Sigmoid colon (tissue), 4 donors: ENCODE measurements around the gene TECPR2.

ENCODE experiments used
- CTCF ChIP-seq, 4 experiments: fragments of 450-650 bp in 3 of 4; fragments of 200-600 bp in 1 of 4; IDR thresholded peaks; one replicate each; pipeline ENCODE4 v1.5.1; 2016 to 2019; ENCODE audit warnings: antibody characterized with exemption in 4 of 4, mild to moderate bottlenecking in 3 of 4, moderate library complexity in 2 of 4
- EP300 ChIP-seq, 4 donors: sonication (generic); formaldehyde crosslinking; IDR thresholded peaks; one replicate each; pipeline ENCODE4 v1.6.1; 2017; ENCODE audit warnings: antibody characterized with exemption in 4 of 4
- POLR2A ChIP-seq, 2 donors: fragments of 450-650 bp; IDR thresholded peaks; one replicate each; pipeline ENCODE4 v1.6.1; 2016; ENCODE audit warnings: antibody characterized with exemption in 2 of 2, mild to moderate bottlenecking in 2 of 2, moderate library complexity in 2 of 2
- POLR2AphosphoS5 ChIP-seq, 4 donors: sonication (generic); formaldehyde crosslinking; IDR thresholded peaks; one replicate each; pipeline ENCODE4 v1.6.1; 2017; ENCODE audit warnings: antibody characterized with exemption in 4 of 4

- TF ChIP-seq CTCF (IDR thresholded peaks at IDR 0.05) (no peak), POLR2A (IDR thresholded peaks at IDR 0.05) (no peak), POLR2AphosphoS5 (IDR thresholded peaks at IDR 0.05) (no peak), EP300 (IDR thresholded peaks at IDR 0.05) (no peak)
These were observed 36.2 kb upstream of the TECPR2 start for GRCh38 chr14:102326583-102326982.
